CD4-positive, alpha-beta T cell treated with Interleukin-15 for 1 hour (primary cell): ENCODE data around the gene PARD3B.

ENCODE experiments used
- DNase-seq: peaks from one replicate; pipeline ENCODE4 v3.0.0-alpha.2; 2020

Gene PARD3B

GRCh38 chr2:205494537-205495235, 949.4 kb downstream of the PARD3B start:
- no peak for DNase-seq

- DNase-seq, result no peak
These were observed 950.5 kb downstream of the PARD3B start for GRCh38 chr2:205495819-205496218.

GRCh38 chr2:205496370-205496769, 951.1 kb downstream of the PARD3B start:
- DNase-seq, result no peak

GRCh38 chr2:205496772-205497171, 951.5 kb downstream of the PARD3B start:
- DNase-seq, result no peak

- DNase-seq, result no peak
These were observed 953.7 kb downstream of the PARD3B start for GRCh38 chr2:205499006-205499405.

GRCh38 chr2:205500065-205500464, 954.8 kb downstream of the PARD3B start:
- no peak for DNase-seq

GRCh38 chr2:205500951-205501350, 955.7 kb downstream of the PARD3B start:
- DNase-seq, result no peak

- DNase-seq, result no peak
These were observed 956.6 kb downstream of the PARD3B start for GRCh38 chr2:205501826-205502225.

- no peak for DNase-seq
These were observed 960.1 kb downstream of the PARD3B start for GRCh38 chr2:205505371-205505770.

GRCh38 chr2:205509655-205510054, 964.4 kb downstream of the PARD3B start:
- DNase-seq, result no peak

- DNase-seq, result no peak
These were observed 965.1 kb downstream of the PARD3B start for GRCh38 chr2:205510345-205510744.

GRCh38 chr2:205511221-205511620, 965.9 kb downstream of the PARD3B start:
- DNase-seq, result no peak

- DNase-seq, result no peak
These were observed 966.4 kb downstream of the PARD3B start for GRCh38 chr2:205511641-205512040.

- no peak for DNase-seq
These were observed 975.0 kb downstream of the PARD3B start for GRCh38 chr2:205520311-205520710.

- DNase-seq, result no peak
These were observed 979.4 kb downstream of the PARD3B start for GRCh38 chr2:205524656-205525055.

- no peak for DNase-seq
These were observed 982.5 kb downstream of the PARD3B start for GRCh38 chr2:205527801-205528200.

- DNase-seq, result no peak
These were observed 985.8 kb downstream of the PARD3B start for GRCh38 chr2:205531072-205531471.

- no peak for DNase-seq
These were observed 986.3 kb downstream of the PARD3B start for GRCh38 chr2:205531489-205532148.

GRCh38 chr2:205535001-205535400, 989.7 kb downstream of the PARD3B start:
- DNase-seq, result no peak

- DNase-seq, result no peak
These were observed 994.3 kb downstream of the PARD3B start for GRCh38 chr2:205539603-205540002.

GRCh38 chr2:205540036-205540435, 994.8 kb downstream of the PARD3B start:
- no peak for DNase-seq

GRCh38 chr2:205543262-205543843, 998.1 kb downstream of the PARD3B start:
- no peak for DNase-seq

GRCh38 chr2:205543937-205544702, 998.8 kb downstream of the PARD3B start:
- DNase-seq, result no peak
